Upper lobe of left lung (tissue), 6 donors: ENCODE results near the gene ARHGEF37. TPM values are rescaled to one million over a fixed set of nuclear protein-coding genes. Genes with fewer than 3 reads are reported as not detected.
"Not testable (repeated sequence)": the region's sequence is repeated elsewhere in the genome, so short reads cannot be mapped to it uniquely, and the experiment has no call there.

ENCODE experiments used
- ATAC-seq, 2 donors: fragments of 200-7000 bp; cut with Tn5 transposase; one replicate each; pipeline ENCODE4 v1.9.1; 2022; ENCODE audit warnings: mild to moderate bottlenecking in 2 of 2, moderate library complexity in 2 of 2; ENCODE audit not compliant: low FRiP score in 2 of 2
- DNase-seq, 2 donors: peaks; one replicate each; pipeline ENCODE4 v3.0.0-alpha.2; 2019 to 2020
- H3K27ac ChIP-seq, 4 donors: fragments of 200-600 bp; sonication (generic); one replicate each; pipeline ENCODE4 v1.5.1; 2016 to 2019
- H3K27me3 ChIP-seq, 4 donors: fragments of 200-600 bp; sonication (generic); one replicate each; pipeline ENCODE4 v1.5.1; 2017 to 2019
- H3K36me3 ChIP-seq, 4 donors: fragments of 200-600 bp; sonication (generic); one replicate each; pipeline ENCODE4 v1.5.1; 2016 to 2019
- H3K4me1 ChIP-seq, 4 donors: fragments of 200-600 bp; sonication (generic); one replicate each; pipeline ENCODE4 v1.5.1; 2018 to 2019
- H3K4me3 ChIP-seq, 4 donors: fragments of 200-600 bp; sonication (generic); one replicate each; pipeline ENCODE4 v1.5.1; 2017 to 2019; ENCODE audit warnings: mild to moderate bottlenecking in 2 of 4, moderate library complexity in 1 of 4
- H3K9me3 ChIP-seq, 4 donors: fragments of 200-600 bp; sonication (generic); one replicate each; pipeline ENCODE4 v1.5.1; 2018 to 2019
- EP300 ChIP-seq, 4 donors: sonication (generic); formaldehyde crosslinking; IDR thresholded peaks; one replicate each; pipeline ENCODE4 v1.5.1; 2017; ENCODE audit warnings: antibody characterized with exemption in 4 of 4, control low read depth in 2 of 4
- POLR2A ChIP-seq, 4 donors: fragments of 450-650 bp; IDR thresholded peaks; one replicate each; pipeline ENCODE4 v1.5.1; 2016 to 2017; ENCODE audit warnings: antibody characterized with exemption in 4 of 4, mild to moderate bottlenecking in 2 of 4
- POLR2AphosphoS5 ChIP-seq, 2 donors: sonication (generic); formaldehyde crosslinking; IDR thresholded peaks; one replicate each; pipeline ENCODE4 v1.5.1; 2017; ENCODE audit warnings: antibody characterized with exemption in 2 of 2
- WGBS, 2 donors: methylation state at CpG; one replicate each; pipeline ENCODE4 v1.1.5; 2017 to 2018; 5-methylcytosine and 5-hydroxymethylcytosine counted together
- total RNA-seq, 6 donors: library from RNA; depleted of rRNA in 4 of 6; stranded (reverse); fragments of >200 nt in 4 of 6; gene quantifications; one replicate each; pipeline versions ENCODE4 v1.1.0 to v1.2.1, GENCODE V29; 2016 to 2021
- TF ChIP-seq, protein P1 (sequence below), 6 experiments: fragments of 450-650 bp in 4 of 6; fragments of 200-600 bp in 2 of 6; sonication (generic) in 2 of 6; IDR thresholded peaks; one replicate each; pipeline ENCODE4 v1.5.1; 2016 to 2019; ENCODE audit warnings: antibody characterized with exemption in 6 of 6
- donor health status: DM: no; HTN: no; CAD: no; lungs with moderate emphysema.
- donor health status: DM: no; HTN: yes; CAD: no; lungs with severe emphysema.

ARHGEF37 gene, protein sequence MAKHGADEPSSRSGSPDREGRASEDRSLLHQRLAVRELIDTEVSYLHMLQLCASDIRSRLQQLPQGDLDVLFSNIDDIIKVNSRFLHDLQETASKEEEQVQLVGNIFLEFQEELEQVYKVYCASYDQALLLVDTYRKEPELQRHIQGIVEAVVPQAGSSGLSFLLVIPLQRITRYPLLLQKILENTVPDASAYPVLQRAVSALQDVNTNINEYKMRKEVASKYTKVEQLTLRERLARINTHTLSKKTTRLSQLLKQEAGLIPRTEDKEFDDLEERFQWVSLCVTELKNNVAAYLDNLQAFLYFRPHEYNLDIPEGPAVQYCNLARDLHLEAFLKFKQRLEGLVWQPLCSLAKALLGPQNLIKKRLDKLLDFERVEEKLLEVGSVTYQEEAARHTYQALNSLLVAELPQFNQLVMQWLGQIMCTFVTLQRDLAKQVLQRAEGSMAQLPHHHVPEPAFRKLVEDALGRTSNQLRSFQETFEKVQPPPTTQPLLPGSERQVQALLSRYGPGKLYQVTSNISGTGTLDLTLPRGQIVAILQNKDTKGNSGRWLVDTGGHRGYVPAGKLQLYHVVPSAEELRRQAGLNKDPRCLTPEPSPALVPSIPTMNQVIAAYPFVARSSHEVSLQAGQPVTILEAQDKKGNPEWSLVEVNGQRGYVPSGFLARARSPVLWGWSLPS
- total RNA-seq, result 10 to 100 TPM in 3 of 6 donors, 1 to 10 TPM in 3; 4.3 to 13.6 (median 10.0) TPM

DNA sequence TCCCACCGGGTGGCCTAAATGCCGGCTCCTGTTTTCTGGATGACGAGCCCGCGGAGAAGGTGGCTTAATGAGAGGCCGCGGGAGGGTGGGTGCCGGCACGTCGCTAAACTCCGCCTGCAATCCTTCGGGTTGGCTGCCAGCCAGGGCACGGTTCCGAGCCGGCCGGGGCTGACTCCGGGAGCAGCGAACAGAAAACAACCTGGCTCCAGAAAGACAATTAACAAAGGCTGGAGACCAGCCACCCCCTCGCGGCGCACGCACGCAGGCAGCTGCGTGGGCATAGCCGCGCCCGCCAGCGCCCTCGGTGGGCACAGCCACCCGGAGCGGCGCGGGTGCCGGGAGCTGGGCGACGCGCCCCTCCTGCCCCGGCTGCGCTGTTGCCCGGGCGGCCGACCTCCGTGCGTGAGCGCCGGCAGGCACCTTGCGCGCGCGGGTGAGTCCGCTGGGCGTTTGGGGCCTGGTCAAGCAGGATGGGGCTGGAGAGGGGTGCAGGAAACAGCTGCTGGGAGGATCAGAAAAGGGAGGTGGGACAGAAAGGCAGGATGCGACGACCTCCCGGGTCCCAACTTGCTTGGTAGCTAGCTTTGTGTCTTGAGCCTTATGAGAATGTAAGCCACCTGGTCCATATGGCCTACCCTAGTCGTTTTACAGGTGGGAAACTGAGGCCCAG is at the start of gene ARHGEF37:
Gene ARHGEF37 (plus strand): TSS at position 307 of the 670 bp plus-strand sequence. CDS start 16,272 bp downstream, outside the sequence.
- H3K4me1 ChIP-seq, result peaks cover 22 to 34% (median 29%) of the 10 kb centered on the region in 4 donors
- no peaks in the 10 kb centered on the region for H3K36me3 ChIP-seq
- WGBS, 2 donors, result 2 to 3% methylated on average over 4 to 22 of the region's 56 CpGs
- DNase-seq, result peak; percentile 78 to 95
- peak; percentile 71 to 88 for ATAC-seq
- peak within 1 kb of the TSS; percentile 75 to 90 (median 76) for H3K27ac ChIP-seq
- TF ChIP-seq, protein P1, sequence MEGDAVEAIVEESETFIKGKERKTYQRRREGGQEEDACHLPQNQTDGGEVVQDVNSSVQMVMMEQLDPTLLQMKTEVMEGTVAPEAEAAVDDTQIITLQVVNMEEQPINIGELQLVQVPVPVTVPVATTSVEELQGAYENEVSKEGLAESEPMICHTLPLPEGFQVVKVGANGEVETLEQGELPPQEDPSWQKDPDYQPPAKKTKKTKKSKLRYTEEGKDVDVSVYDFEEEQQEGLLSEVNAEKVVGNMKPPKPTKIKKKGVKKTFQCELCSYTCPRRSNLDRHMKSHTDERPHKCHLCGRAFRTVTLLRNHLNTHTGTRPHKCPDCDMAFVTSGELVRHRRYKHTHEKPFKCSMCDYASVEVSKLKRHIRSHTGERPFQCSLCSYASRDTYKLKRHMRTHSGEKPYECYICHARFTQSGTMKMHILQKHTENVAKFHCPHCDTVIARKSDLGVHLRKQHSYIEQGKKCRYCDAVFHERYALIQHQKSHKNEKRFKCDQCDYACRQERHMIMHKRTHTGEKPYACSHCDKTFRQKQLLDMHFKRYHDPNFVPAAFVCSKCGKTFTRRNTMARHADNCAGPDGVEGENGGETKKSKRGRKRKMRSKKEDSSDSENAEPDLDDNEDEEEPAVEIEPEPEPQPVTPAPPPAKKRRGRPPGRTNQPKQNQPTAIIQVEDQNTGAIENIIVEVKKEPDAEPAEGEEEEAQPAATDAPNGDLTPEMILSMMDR (IDR thresholded peaks at IDR 0.05), result no peak
- peak in 1 of 4 donors; percentile 63 for TF ChIP-seq POLR2A (IDR thresholded peaks at IDR 0.05)
- no peaks in the 10 kb centered on the region for H3K27me3 ChIP-seq
- no peaks in the 10 kb centered on the region for H3K9me3 ChIP-seq
- H3K4me3 ChIP-seq, result peak within 1 kb of the TSS; percentile 26 to 71 (median 61)

DNA sequence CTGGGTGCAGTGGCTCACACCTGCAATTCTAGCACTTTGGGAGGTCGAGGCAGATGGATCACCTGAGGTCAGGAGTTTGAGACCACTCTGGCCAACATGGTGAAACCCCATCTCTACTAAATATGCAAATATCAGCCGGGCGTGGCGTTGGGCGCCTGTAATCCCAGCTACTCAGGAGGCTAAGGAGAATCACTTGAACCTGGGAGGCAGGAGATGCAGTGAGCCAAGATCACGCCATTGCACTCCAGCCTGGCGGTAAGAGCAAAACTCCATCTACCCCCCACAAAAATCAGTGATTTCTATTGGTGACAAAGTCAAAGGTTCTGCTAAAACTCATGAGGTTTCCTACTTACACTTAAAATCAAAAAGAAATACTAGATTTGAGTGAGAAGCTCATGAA is 48.9 kb upstream of the ARHGEF37 start:
- ATAC-seq (no peak), DNase-seq (no peak)
- Histone ChIP-seq H3K9me3 (no peaks in the 10 kb centered on the region), H3K4me1 (peaks cover 51 to 81% (median 73%) of the 10 kb centered on the region in 4 donors), H3K27ac (no peak overlapping the region), H3K4me3 (no peak overlapping the region), H3K27me3 (no peaks in the 10 kb centered on the region), H3K36me3 (peaks cover 0 to 14% (median 0%) of the 10 kb centered on the region in 4 donors)
- TF ChIP-seq EP300 (IDR thresholded peaks at IDR 0.05), result no peak
- TF ChIP-seq, protein P1 (IDR thresholded peaks at IDR 0.05), result no peak
- TF ChIP-seq POLR2A (IDR thresholded peaks at IDR 0.05), result no peak
- TF ChIP-seq POLR2AphosphoS5 (IDR thresholded peaks at IDR 0.05), result no peak
- 80 to 98% methylated on average over 6 to 7 of the region's 7 CpGs for WGBS, 2 donors

DNA sequence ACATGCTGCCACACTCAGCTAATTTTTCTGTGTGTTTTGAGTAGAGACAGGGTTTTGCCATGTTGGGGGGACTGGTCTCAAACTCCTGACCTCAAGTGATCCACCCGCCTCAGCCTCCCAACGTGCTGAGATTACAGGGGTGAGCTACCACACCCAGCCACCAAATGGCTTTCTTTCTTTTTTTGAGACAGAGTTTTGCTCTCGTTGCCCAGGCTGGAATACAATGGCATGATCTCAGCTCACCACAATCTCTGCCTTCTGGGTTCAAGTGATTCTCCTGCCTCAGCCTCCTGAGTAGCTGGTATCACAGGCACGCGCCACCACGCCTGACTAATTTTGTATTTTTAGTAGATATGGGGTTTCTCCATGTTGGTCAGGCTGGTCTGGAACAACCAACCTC is 45.5 kb upstream of the ARHGEF37 start:
- 82 to 90% methylated on average over 6 of the region's 6 CpGs for WGBS, 2 donors

DNA sequence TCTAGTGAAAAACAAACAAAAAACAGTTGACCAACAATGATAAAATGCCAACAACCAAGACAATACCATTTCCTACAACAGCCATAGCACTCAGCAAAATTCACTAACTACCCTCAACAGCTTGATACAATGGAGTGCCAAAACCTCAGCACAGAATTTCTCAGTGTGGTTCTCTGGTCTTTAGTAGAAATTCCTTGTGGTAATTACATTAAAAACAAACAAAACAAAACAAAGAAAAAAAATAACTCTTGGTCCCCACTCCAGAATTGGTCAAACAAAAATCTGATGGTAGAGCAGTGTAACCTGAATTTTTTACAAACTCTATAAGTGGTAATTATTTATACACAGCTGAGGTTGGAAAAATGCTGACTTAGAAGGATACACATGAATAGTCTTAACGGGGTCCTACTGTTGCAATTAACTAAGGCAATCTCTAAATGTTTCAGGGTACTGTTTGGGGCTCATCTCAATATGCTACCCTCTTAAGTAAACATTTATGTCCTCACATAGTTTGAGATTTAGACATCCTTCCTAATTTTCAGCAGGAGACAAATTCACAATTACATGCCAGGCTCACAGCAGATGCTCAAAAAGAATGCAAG is 43.8 kb upstream of the ARHGEF37 start:
- TF ChIP-seq POLR2AphosphoS5 (IDR thresholded peaks at IDR 0.05) (no peak), EP300 (IDR thresholded peaks at IDR 0.05) (no peak), POLR2A (IDR thresholded peaks at IDR 0.05) (no peak)
- TF ChIP-seq, protein P1 (IDR thresholded peaks at IDR 0.05), result no peak
- Histone ChIP-seq H3K27ac (no peak overlapping the region), H3K36me3 (peaks cover 4 to 34% (median 5%) of the 10 kb centered on the region in 4 donors), H3K27me3 (no peaks in the 10 kb centered on the region), H3K4me1 (peaks cover 56 to 68% (median 60%) of the 10 kb centered on the region in 4 donors), H3K9me3 (no peaks in the 10 kb centered on the region), H3K4me3 (no peak overlapping the region)
- 60 to 73% methylated on average over 1 of the region's 1 CpG for WGBS, 2 donors
- no peak for DNase-seq
- ATAC-seq, result no peak

More for the DNA sequence above, 45.5 kb upstream of the ARHGEF37 start:
- H3K4me1 ChIP-seq, result peaks cover 44 to 70% (median 64%) of the 10 kb centered on the region in 4 donors
- H3K27me3 ChIP-seq, H3K9me3 ChIP-seq, DNase-seq, ATAC-seq, H3K4me3 ChIP-seq: not testable (repeated sequence)
- H3K27ac ChIP-seq, result peak overlapping the region in 1 of 4 donors; percentile 18
- H3K36me3 ChIP-seq, result peaks cover 4 to 28% (median 5%) of the 10 kb centered on the region in 4 donors
